Non-pigmented ciliary epithelial cell (primary cell): ENCODE data around the gene MYMK.
"Not testable (repeated sequence)": the region's sequence is repeated elsewhere in the genome, so short reads cannot be mapped to it uniquely, and the experiment has no call there.

Experiments
- DNase-seq: peaks from one replicate; pipeline ENCODE4 v3.0.0-alpha.2; 2010; ENCODE audit warnings: low read depth

MYMK gene

GRCh38 chr9:133524679-133525228 lies at the start of gene MYMK:
Gene MYMK (minus strand): TSS chr9:133524959. CDS start chr9:133524844, 115 bp downstream.
- DNase-seq, result no peak

- DNase-seq, result no peak
Measured at GRCh38 chr9:133573791-133574515, 49.2 kb upstream of the MYMK start.

- DNase-seq, result no peak
Measured at GRCh38 chr9:133572821-133573361, 48.1 kb upstream of the MYMK start.

GRCh38 chr9:133571896-133572595 lies 47.3 kb upstream of the MYMK start:
- DNase-seq, result no peak

- no peak for DNase-seq
Measured at GRCh38 chr9:133571391-133571890, 46.7 kb upstream of the MYMK start.

GRCh38 chr9:133570691-133571080 lies 45.9 kb upstream of the MYMK start:
- no peak for DNase-seq

GRCh38 chr9:133569891-133570690 lies 45.3 kb upstream of the MYMK start:
- no peak for DNase-seq

- DNase-seq, result no peak
Measured at GRCh38 chr9:133569121-133569785, 44.5 kb upstream of the MYMK start.

GRCh38 chr9:133568186-133568585 lies 43.4 kb upstream of the MYMK start:
- DNase-seq, result no peak

GRCh38 chr9:133566817-133567216 lies 42.1 kb upstream of the MYMK start:
- DNase-seq, result no peak

- DNase-seq, result no peak
Measured at GRCh38 chr9:133566382-133566781, 41.6 kb upstream of the MYMK start.

- no peak for DNase-seq
Measured at GRCh38 chr9:133564451-133565116, 39.8 kb upstream of the MYMK start.

- not testable (repeated sequence) for DNase-seq
Measured at GRCh38 chr9:133563814-133564213, 39.1 kb upstream of the MYMK start.

- DNase-seq, result no peak
Measured at GRCh38 chr9:133563291-133563796, 38.6 kb upstream of the MYMK start.

- no peak for DNase-seq
Measured at GRCh38 chr9:133562611-133563290, 38.0 kb upstream of the MYMK start.

GRCh38 chr9:133561976-133562554 lies 37.3 kb upstream of the MYMK start:
- no peak for DNase-seq

- no peak for DNase-seq
Measured at GRCh38 chr9:133560944-133561343, 36.2 kb upstream of the MYMK start.

- DNase-seq, result no peak
Measured at GRCh38 chr9:133560311-133560710, 35.6 kb upstream of the MYMK start.
